ENCODE data around the gene ADCY9.

DNA sequence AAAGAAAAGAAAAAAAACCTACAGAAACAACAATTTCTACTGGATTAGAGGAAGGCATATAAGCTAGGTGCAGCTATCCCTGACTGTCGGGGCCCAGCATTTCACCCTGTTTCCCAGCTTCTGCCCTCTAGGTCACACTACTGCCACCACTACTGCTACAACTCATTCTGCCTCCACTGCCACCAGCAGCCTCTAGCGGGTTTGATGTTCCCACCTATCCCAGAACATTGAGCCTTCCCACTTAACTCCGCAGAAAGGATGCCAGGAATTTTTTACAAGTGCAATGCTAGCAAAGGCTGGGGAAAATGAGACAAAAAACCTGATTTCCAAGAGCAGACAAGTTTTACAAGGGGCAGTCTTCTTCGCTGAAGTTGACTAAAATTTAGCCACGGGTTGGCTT is 10.4 kb downstream of the ADCY9 start:
- no peak for TF ChIP-seq POLR2A (IDR thresholded peaks at IDR 0.05; ENCODE audit: low read depth, low read length)
- TF ChIP-seq POLR2AphosphoS5 (IDR thresholded peaks at IDR 0.05; ENCODE audit: low read depth, low read length): no peak
- no peak for TF ChIP-seq TAF1 (IDR thresholded peaks at IDR 0.05; ENCODE audit: low read depth, low read length)
- TF ChIP-seq SPI1 (IDR thresholded peaks at IDR 0.05; ENCODE audit: low read depth, low read length): no peak
- no peak for TF ChIP-seq PAX5 (IDR thresholded peaks at IDR 0.05; ENCODE audit: insufficient read depth, low read length, severe bottlenecking)

Measured in GM12891 (cell line).